H1 (cell line): ENCODE measurements around the gene RPS21. TPM values are rescaled to one million over a fixed set of nuclear protein-coding genes. Genes with fewer than 3 reads are reported as not detected.

ENCODE experiments used
- CBX8 ChIP-seq: fragments of 300-800, 300-1000 bp; sonication (generic); IDR thresholded peaks from 2 replicates; pipeline ENCODE4 v1.7.1; 2016; ENCODE audit warnings: low read depth, low read length, borderline replicate concordance
- CEBPB ChIP-seq: IDR thresholded peaks from 2 replicates; pipeline ENCODE4 v1.6.1; 2012; ENCODE audit warnings: low read depth, low read length
- GTF2F1 ChIP-seq: IDR thresholded peaks from 2 replicates; pipeline ENCODE4 v1.6.1; 2012; ENCODE audit warnings: low read depth, low read length, improper control_type of control experiment, borderline replicate concordance
- HDAC6 ChIP-seq: IDR thresholded peaks from one replicate; pipeline ENCODE4 v1.7.1; 2012; ENCODE audit warnings: low read depth, mild to moderate bottlenecking, inconsistent platforms, low read length, moderate library complexity
- SIX5 ChIP-seq: IDR thresholded peaks from 2 replicates; pipeline ENCODE4 v1.6.1; 2011; ENCODE audit warnings: mild to moderate bottlenecking, low read depth, low read length
- SRF ChIP-seq: IDR thresholded peaks from 2 replicates; pipeline ENCODE4 v1.6.1; 2011; ENCODE audit warnings: mild to moderate bottlenecking, low read depth, low read length, moderate library complexity
- YY1 ChIP-seq: IDR thresholded peaks from 2 replicates; pipeline ENCODE4 v1.6.1; 2011; ENCODE audit warnings: low read depth, mild to moderate bottlenecking, low read length
- polyA plus RNA-seq, 7 experiments: library from polyadenylated mRNA; depleted of rRNA in 3 of 7; stranded (reverse) in 5 of 7; unstranded in 2 of 7; fragments of >200 nt in 5 of 7; fragments of 200-250 nt in 2 of 7; gene quantifications; 1 replicate in 5 of 7; 2 replicates in 1 of 7; 4 replicates in 1 of 7; pipeline versions ENCODE4 v1.2.1 to v1.2.3, GENCODE V29; 2011 to 2013; ENCODE audit warnings: missing spikeins in 2 of 7, mixed read lengths in 2 of 7
- total RNA-seq: library from RNA; stranded (reverse); fragmentation: NEBNext Ultra II Directional; extraction: Animal tissue kit (Norgen Biotek cat#: 25700); gene quantifications from 2 replicates; pipeline ENCODE4 v1.2.1, GENCODE V29; 2021

RPS21 gene
- total and polyA plus RNA-seq, 2 of the 8 experiments (the other 6 are each of a cell fraction or from before 2014, with no cell fraction given): 1,787 to 7,219 TPM

DNA sequence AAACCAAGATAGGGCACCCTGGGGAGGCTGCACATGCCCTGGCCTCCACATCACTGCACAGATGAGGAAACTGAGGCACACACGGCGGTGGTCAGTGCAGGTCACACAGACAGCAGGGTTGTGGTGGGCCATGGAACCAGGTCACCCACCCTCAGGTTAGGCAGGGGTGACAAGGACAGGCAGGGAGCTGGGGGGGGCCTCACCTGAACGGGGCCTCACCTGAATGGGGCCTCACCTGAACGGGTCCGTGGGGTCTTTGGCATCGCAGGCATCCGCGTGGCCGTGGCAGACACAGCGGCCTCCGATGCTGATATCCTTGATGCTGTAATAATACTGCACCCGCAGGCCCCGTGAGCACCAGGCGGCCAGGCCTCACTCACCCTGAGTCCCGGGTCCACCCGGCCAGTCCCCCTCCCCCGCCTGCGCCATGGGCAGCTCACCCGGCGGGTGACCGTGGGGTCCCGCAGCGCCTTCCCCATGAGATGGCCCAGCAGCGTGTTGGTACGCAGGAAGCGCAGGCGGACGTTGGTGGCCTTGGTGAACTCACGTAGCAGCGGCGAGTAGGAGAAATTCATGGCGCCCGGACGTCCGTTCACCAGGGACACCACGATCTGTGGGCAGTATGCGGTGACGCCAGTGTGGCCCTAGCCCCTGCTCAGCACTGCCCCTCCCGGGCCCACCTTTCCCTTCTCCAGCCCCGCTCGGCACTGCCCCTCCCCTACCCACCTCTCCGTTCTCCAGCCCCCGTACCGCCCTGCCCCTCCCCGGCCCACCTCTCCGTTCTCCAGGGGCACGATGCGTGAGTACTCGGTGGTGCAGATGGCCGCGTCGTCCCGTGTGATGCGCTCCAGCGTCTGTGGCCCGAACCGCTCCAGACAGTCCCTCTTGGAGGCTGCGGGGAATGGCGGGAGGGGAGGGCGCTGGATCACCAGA, 35.2 kb upstream of the RPS21 start (continued):
- no peak for TF ChIP-seq SIX5
- TF ChIP-seq CEBPB: no peak
- no peak for TF ChIP-seq YY1
- no peak for TF ChIP-seq GTF2F1
- TF ChIP-seq SRF: no peak
- TF ChIP-seq CBX8: no peak
- no peak for TF ChIP-seq HDAC6
